HEK293T (cell line): ENCODE results near the gene TSPAN18.

Experiments used
- CTCF ChIA-PET: fragments of 350-600 bp; formaldehyde crosslinking; extraction: SDS; loops from one replicate; lab custom pipeline; 2021; ENCODE audit warnings: antibody characterized with exemption, inconsistent platforms; lab: Yijun Ruan, JAX
- POLR2A ChIA-PET: fragments of 350-600 bp; formaldehyde crosslinking; extraction: SDS; loops from one replicate; lab custom pipeline; 2020; ENCODE audit warnings: antibody characterized with exemption, inconsistent platforms; lab: Yijun Ruan, JAX
- DNase-seq: peaks from one replicate; pipeline ENCODE4 v3.0.0; 2012; ENCODE audit warnings: mixed read lengths; ENCODE audit errors: extremely low spot score
- ARNT ChIP-seq: fragments of 450-650 bp; IDR thresholded peaks from 2 replicates; pipeline ENCODE4 v1.6.1; 2017; ENCODE audit warnings: mild to moderate bottlenecking
- BHLHE40 ChIP-seq: fragments of 450-650 bp; IDR thresholded peaks from 2 replicates; pipeline ENCODE4 v1.6.1; 2016; ENCODE audit warnings: mild to moderate bottlenecking, moderate library complexity, borderline replicate concordance
- CTBP1 ChIP-seq: fragments of 450-650 bp; IDR thresholded peaks from 2 replicates; pipeline ENCODE4 v1.6.1; 2016; ENCODE audit warnings: borderline replicate concordance
- ELF4 ChIP-seq: fragments of 450-650 bp; IDR thresholded peaks from 2 replicates; pipeline ENCODE4 v1.6.1; 2017; ENCODE audit warnings: antibody characterized with exemption
- FOXA1 ChIP-seq: fragments of 450-650 bp; IDR thresholded peaks from 2 replicates; pipeline ENCODE4 v1.6.1; 2016; ENCODE audit warnings: mild to moderate bottlenecking
- FOXK2 ChIP-seq: fragments of 450-650 bp; IDR thresholded peaks from 2 replicates; pipeline ENCODE4 v1.6.1; 2016; ENCODE audit warnings: mild to moderate bottlenecking
- FOXM1 ChIP-seq: fragments of 450-650 bp; IDR thresholded peaks from 2 replicates; pipeline ENCODE4 v1.6.1; 2017; ENCODE audit warnings: mild to moderate bottlenecking, borderline replicate concordance
- HDGF ChIP-seq: fragments of 450-650 bp; IDR thresholded peaks from 2 replicates; pipeline ENCODE4 v1.6.1; 2017; ENCODE audit warnings: antibody characterized with exemption, borderline replicate concordance
- L3MBTL2 ChIP-seq: fragments of 450-650 bp; conservative IDR thresholded peaks from 2 replicates; pipeline ENCODE4 v1.6.1; 2016; ENCODE audit warnings: mild to moderate bottlenecking
- LEF1 ChIP-seq: fragments of 450-650 bp; IDR thresholded peaks from 2 replicates; pipeline ENCODE4 v1.6.1; 2017; ENCODE audit warnings: mild to moderate bottlenecking, borderline replicate concordance
- NFRKB ChIP-seq: fragments of 450-650 bp; IDR thresholded peaks from 2 replicates; pipeline ENCODE4 v1.6.1; 2016; ENCODE audit warnings: mild to moderate bottlenecking, moderate library complexity
- SP1 ChIP-seq: fragments of 450-650 bp; IDR thresholded peaks from 2 replicates; pipeline ENCODE4 v1.6.1; 2017
- SUZ12 ChIP-seq: fragments of 450-650 bp; IDR thresholded peaks from 2 replicates; pipeline ENCODE4 v1.6.1; 2016; ENCODE audit warnings: mild to moderate bottlenecking
- TARDBP ChIP-seq: fragments of 450-650 bp; IDR thresholded peaks from 2 replicates; pipeline ENCODE4 v1.6.1; 2016
- ZNF384 ChIP-seq: fragments of 450-650 bp; IDR thresholded peaks from 2 replicates; pipeline ENCODE4 v1.6.1; 2016
- TF ChIP-seq, protein P1 (sequence below): fragments of 450-650 bp; IDR thresholded peaks from 2 replicates; pipeline ENCODE4 v1.6.1; 2016

The TSPAN18 gene

DNA sequence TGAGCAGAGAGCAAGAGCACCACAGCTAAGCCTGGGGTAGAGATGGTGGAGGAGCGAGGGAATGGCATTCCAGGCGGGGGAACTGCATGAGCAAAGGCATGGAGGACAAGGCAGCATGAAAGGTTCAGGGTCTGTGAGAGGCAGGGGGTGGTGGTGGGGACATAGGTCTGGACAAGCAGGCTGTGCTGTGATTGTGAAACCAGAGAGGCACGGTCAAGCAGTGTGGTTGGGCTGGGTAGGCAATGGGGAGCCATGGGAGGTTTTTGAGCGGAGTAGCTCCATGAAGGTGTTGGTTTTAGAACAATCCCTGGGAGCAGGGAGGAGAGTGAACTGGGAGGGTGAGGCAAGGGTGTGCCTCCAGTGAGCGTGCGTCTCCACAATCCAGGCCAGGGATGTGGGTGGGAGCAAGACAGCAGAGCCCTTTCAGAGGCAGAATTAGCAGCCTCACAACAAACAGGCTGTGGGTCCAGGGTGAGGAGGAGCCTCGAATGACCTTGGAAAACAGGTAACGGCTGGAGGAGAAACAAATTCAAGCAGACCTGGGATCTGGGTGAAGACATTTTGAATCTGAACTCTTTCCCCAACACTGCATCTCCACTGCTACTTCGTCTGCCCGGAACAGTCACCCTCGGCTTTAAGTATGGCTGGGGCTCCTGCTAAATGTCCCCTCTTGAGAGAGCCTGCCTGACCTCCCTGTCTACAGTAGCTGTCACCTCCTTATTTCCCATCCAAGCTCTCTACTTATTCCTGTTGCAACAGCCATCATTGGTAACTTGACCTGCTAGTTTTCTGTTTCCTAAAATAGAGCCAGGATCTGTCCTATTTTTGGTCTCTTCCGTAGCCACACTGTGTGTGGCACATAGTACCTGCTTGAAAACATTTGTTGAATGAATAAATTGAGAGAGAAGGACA lies 27.0 kb upstream of the TSPAN18 start:
- ChIA-PET CTCF (no interaction called here), POLR2A (no interaction called here)
- no peak for DNase-seq
- TF ChIP-seq ARNT (no peak), TARDBP (no peak), FOXK2 (no peak), NFRKB (no peak), SP1 (no peak), L3MBTL2 (no peak), ZNF384 (no peak), ELF4 (no peak), FOXM1 (no peak)
- TF ChIP-seq, protein P1, sequence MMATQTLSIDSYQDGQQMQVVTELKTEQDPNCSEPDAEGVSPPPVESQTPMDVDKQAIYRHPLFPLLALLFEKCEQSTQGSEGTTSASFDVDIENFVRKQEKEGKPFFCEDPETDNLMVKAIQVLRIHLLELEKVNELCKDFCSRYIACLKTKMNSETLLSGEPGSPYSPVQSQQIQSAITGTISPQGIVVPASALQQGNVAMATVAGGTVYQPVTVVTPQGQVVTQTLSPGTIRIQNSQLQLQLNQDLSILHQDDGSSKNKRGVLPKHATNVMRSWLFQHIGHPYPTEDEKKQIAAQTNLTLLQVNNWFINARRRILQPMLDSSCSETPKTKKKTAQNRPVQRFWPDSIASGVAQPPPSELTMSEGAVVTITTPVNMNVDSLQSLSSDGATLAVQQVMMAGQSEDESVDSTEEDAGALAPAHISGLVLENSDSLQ = no peak

- TF ChIP-seq ARNT (no peak), HDGF (no peak), FOXA1 (no peak), FOXM1 (no peak), ELF4 (no peak), SP1 (no peak), L3MBTL2 (no peak), CTBP1 (no peak), SUZ12 (no peak), ZNF384 (no peak), TARDBP (no peak)
- TF ChIP-seq, protein P1 = no peak
- CTCF ChIA-PET = no interaction called here
- POLR2A ChIA-PET = no interaction called here
- DNase-seq = no peak
Measured at GRCh38 chr11:44701276-44701675, 25.5 kb upstream of the TSPAN18 start.

GRCh38 chr11:44702889-44703288 lies 23.9 kb upstream of the TSPAN18 start:
- no peak for DNase-seq
- ChIA-PET CTCF (no interaction called here), POLR2A (no interaction called here)
- TF ChIP-seq, protein P1 = no peak
- TF ChIP-seq CTBP1 (no peak), BHLHE40 (no peak), TARDBP (no peak), SUZ12 (no peak), L3MBTL2 (no peak), ARNT (no peak), FOXK2 (no peak), FOXA1 (no peak), ELF4 (no peak)

DNA sequence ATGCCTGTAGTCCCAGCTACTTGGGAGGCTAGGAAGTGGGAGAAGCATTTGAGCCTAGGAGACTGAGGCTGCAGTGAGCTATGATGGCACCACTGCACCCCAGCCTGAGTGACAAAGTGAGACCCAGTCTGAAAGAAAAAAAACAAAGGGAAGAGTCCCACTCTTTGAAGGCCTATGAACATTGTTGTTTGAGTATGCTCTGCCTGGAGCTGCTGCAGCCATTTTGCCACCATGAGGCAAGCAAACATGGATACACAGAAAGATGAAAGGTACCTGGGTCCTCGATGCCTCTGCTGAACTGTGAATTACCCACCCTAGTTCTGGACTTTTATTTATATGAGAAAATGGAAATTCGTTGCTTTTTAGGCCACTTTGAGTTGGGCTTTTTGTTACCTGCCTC lies 19.7 kb upstream of the TSPAN18 start:
- CTCF ChIA-PET = no interaction called here
- TF ChIP-seq ARNT (no peak), ZNF384 (no peak)
- no peak for DNase-seq
- POLR2A ChIA-PET = no interaction called here

- no peak for DNase-seq
- TF ChIP-seq SUZ12 = no peak
- ChIA-PET CTCF (no interaction called here), POLR2A (no interaction called here)
Measured at GRCh38 chr11:44708009-44708408, 18.8 kb upstream of the TSPAN18 start.

DNA sequence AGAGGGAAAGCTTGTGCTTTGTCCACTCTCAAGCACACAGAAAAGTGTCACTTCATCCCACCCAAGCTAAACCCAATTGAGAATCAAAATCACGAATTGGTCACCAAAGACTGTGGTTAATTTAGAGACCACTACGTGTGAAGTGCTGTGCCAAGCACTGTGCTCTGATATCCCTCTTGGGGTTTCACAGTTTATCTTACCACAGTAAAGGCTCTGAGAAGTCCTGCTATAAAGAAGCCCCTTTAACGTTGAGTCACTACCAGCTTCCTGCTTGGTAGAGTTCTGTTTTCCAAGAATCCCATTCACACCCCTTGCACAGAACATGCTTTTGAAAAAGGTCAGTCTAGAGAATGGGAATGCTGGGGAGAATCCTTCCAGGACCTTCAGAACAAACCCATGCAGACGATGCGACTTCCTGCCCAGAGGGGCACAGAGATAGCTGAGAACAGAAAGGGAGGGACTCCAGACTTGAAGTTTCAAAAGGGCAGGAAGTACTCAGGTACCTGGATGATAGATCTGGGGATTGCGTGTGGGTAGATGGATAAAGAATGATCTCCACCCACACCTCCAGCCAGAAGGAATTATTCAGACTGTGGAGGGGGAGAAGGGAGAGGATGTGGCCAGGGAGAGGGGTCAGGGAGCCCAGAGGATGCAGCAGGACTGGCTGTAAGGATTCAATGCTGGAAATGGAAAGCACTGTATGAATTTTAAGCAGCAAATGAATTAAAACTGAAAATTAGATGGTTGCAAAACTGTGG lies 18.1 kb upstream of the TSPAN18 start:
- POLR2A ChIA-PET = no interaction called here
- no peak for DNase-seq
- CTCF ChIA-PET = no interaction called here
- TF ChIP-seq L3MBTL2 = no peak
- TF ChIP-seq FOXK2 = no peak
- no peak for TF ChIP-seq HDGF
- TF ChIP-seq LEF1 = no peak
- TF ChIP-seq ARNT = no peak
- no peak for TF ChIP-seq NFRKB
- no peak for TF ChIP-seq ZNF384
- TF ChIP-seq, protein P1 = no peak
- no peak for TF ChIP-seq ELF4
- no peak for TF ChIP-seq CTBP1
- TF ChIP-seq TARDBP = no peak
